Measurements from ENCODE around the gene SSR4.

SSR4 gene

DNA sequence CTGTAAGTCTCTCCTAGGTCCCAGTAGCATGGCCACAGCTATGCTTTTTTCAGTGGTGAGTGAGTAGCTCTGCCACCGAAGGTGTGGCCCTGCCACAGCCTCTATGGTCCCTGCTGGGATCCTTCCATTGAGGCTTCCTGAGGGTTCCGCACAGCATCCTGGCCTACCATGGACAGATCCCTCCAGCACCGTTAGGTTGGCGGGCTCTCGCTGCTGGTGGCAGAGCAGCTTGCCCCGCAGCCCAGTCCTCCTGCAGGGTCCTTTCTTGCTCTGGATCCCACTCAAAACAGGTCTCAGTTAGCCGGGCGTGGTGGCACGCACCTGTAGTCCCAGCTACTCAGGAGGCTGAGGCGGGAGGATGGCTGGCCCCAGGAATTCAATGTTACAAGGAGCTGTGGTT is 38.3 kb downstream of the SSR4 start:
- no peak for DNase-seq

DNA sequence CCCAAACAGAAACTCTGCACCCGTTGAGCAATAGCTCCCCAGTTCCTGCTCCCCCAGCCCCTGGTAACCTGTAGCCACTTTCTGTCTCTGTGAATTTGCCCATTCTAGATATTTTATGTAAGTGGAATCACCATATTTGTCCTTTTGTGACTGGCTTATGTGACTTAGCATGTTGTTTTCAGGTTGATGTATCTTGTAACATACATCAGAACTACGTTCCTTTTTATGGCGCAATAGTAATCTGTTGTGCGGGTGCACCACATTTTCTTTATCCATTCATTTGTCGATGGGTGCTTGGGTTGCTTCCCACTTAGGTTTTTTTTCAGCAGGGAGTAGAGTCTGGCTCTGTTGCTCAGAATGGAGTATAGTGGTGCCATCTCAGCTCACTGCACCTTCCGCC is 42.5 kb downstream of the SSR4 start:
- DNase-seq: no peak

DNA sequence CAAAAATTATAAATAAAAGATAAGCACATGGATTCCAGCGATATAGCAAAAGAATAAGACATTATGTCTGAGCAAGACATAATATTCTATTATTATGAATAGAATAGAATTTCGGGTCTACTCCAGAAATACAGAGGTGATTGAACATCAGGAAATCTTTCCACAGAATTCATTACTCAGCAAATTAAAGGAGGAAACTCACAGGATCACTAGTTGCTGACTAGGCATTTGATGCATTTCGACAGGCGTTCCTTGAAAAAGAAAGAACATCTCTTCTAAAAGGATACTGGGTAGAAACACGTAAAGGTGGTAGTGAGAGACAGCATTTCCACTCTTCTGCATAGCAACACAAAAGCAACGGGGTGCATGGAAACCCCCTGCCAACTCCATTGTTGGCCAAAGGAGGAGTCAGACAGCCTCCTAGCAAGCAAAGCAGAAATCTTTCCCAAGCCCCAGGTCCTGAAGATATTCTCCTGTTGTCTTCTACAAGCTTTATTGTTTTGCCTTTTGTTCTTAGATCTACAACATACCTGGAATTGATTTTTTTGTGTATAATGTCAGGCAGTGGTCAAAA is 50.1 kb downstream of the SSR4 start:
- no peak for DNase-seq

DNA sequence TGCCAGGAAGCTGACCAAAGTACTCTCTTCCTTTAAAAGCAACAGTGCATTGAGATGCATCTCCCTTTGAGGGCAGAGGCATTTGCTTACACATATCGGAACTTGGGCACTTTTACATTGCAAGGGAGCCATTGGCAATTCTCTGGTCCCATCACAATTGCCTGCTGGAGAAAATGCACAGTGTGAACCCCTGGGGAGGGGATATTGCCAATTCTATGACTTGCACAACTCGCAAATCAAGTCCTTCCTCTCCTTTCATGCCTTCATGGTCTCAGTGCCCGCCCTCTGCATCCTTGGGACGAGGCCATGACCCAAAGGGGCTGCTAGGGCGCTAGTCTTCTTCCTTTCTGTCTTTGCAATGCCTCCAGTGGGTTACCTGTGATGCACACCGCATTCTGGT is 50.7 kb downstream of the SSR4 start:
- no peak for DNase-seq

DNA sequence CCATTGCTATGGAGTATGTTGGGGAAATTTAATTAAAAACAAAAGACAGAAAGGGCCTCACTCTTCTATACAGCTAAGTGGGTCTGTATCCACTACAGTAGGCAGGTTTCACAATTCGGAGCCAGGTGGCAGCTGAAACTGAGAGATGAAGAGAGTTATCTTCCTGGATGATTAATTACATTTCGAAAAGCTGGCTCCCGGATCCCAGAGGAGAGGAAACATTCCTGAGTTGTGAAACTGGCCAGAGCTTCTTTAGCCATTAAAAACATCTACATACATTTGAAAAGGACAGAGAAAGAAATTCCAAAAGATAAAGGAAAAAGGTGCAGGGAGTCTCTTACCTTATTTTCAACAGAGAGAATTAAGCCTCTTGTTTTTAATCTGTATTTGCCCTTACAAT is 51.4 kb downstream of the SSR4 start:
- DNase-seq: no peak

Data from activated CD8-positive, alpha-beta memory T cell treated with anti-CD3 and anti-CD28 coated beads for 24 hours (primary cell).